Testis (tissue), 3 donors: ENCODE results near the gene GALP. TPM values are rescaled to one million over a fixed set of nuclear protein-coding genes. Genes with fewer than 3 reads are reported as not detected.
"Not testable (repeated sequence)": the region's sequence is repeated elsewhere in the genome, so short reads cannot be mapped to it uniquely, and the experiment has no call there.

Experiments used
- DNase-seq: peaks from one replicate; pipeline ENCODE4 v3.0.0-alpha.2; 2019
- H3K27ac ChIP-seq, 2 donors: fragments of 200-600 bp; sonication (generic); one replicate each; pipeline ENCODE4 v1.5.1; 2019
- H3K27me3 ChIP-seq: fragments of 200-600 bp; sonication (generic); one replicate; pipeline ENCODE4 v1.5.1; 2019
- H3K36me3 ChIP-seq: fragments of 200-600 bp; sonication (generic); one replicate; pipeline ENCODE4 v1.5.1; 2017; ENCODE audit warnings: low read depth; ENCODE audit errors: missing control alignments
- H3K4me1 ChIP-seq: fragments of 200-600 bp; sonication (generic); one replicate; pipeline ENCODE4 v1.5.1; 2019
- H3K4me3 ChIP-seq, 2 donors: fragments of 200-600 bp; sonication (generic); one replicate each; pipeline ENCODE4 v1.5.1; 2017 to 2019
- H3K9me3 ChIP-seq: fragments of 200-600 bp; sonication (generic); one replicate; pipeline ENCODE4 v1.5.1; 2017
- CTCF ChIP-seq, 3 experiments: fragments of 450-650 bp in 2 of 3; fragments of 200-600 bp in 1 of 3; sonication (generic) in 1 of 3; IDR thresholded peaks; one replicate each; pipeline ENCODE4 v1.5.1; 2016 to 2019; ENCODE audit warnings: antibody characterized with exemption in 3 of 3, mild to moderate bottlenecking in 2 of 3, moderate library complexity in 1 of 3
- POLR2A ChIP-seq: fragments of 450-650 bp; IDR thresholded peaks from one replicate; pipeline ENCODE4 v1.6.1; 2017; ENCODE audit warnings: antibody characterized with exemption, mild to moderate bottlenecking, moderate library complexity
- whole genome bisulfite sequencing, 2 donors: methylation state at CpG; one replicate each; pipeline ENCODE4 v1.1.5; 2018; 5-methylcytosine and 5-hydroxymethylcytosine counted together
- intact Hi-C: fragments of 100-400 bp; cut with DNase I; formaldehyde crosslinking; loops from one replicate; pipeline ENCODE4 v1.15.1; 2023; ENCODE audit warnings: low total_unique reads
- polyA plus RNA-seq: library from polyadenylated mRNA; stranded (reverse); fragments of 350-450 nt; fragmentation: Illumina TruSeq; extraction: RNeasy Lipid Tissue Mini Kit (QIAGEN cat#74804); gene quantifications from one replicate; pipeline ENCODE4 v1.2.3, GENCODE V29; 2014; ENCODE audit warnings: low read depth, low replicate concordance; ENCODE audit not compliant: insufficient read depth
- total RNA-seq, 2 donors: library from RNA; depleted of rRNA; stranded (reverse); fragments of >200 nt; gene quantifications; one replicate each; pipeline ENCODE4 v1.2.3, GENCODE V29; 2016

GALP gene
- total and polyA plus RNA-seq, 3 donors from 2014 or later = not detected

- TF ChIP-seq CTCF (IDR thresholded peaks at IDR 0.05) (no peak), POLR2A (no peak)
- Histone ChIP-seq H3K4me1 (no peaks in the 10 kb centered on the region), H3K9me3 (no peaks in the 10 kb centered on the region), H3K27me3 (no peaks in the 10 kb centered on the region), H3K36me3 (no peaks in the 10 kb centered on the region), H3K27ac (no peak overlapping the region), H3K4me3 (no peak overlapping the region)
- intact Hi-C loops = no loop called here
- WGBS, 2 donors = 49 to 54% methylated on average over 7 of the region's 7 CpGs
- DNase-seq = no peak
Measured at GRCh38 chr19:56167064-56167578, 8.7 kb upstream of the GALP start.

- Histone ChIP-seq H3K36me3 (no peaks in the 10 kb centered on the region), H3K27me3 (no peaks in the 10 kb centered on the region), H3K9me3 (no peaks in the 10 kb centered on the region), H3K4me1 (no peaks in the 10 kb centered on the region), H3K27ac (no peak overlapping the region), H3K4me3 (no peak overlapping the region)
- 57 to 73% methylated on average over 14 of the region's 14 CpGs for WGBS, 2 donors
- intact Hi-C loops = loop anchor here (5.0 kb wide), 1 partner anchor 83 kb away; no protein-coding TSS in a partner anchor
- no peak for TF ChIP-seq POLR2A
- TF ChIP-seq CTCF (IDR thresholded peaks at IDR 0.05) = no peak
- no peak for DNase-seq
Measured at GRCh38 chr19:56170261-56170660, 5.5 kb upstream of the GALP start.

GRCh38 chr19:56174086-56174485 lies 1.7 kb upstream of the GALP start:
- Histone ChIP-seq H3K4me1 (no peaks in the 10 kb centered on the region), H3K36me3 (no peaks in the 10 kb centered on the region), H3K4me3 (no peak overlapping the region), H3K9me3 (no peaks in the 10 kb centered on the region), H3K27me3 (no peaks in the 10 kb centered on the region), H3K27ac (no peak overlapping the region)
- intact Hi-C loops = loop anchor here (5.0 kb wide), 1 partner anchor 87 kb away; no protein-coding TSS in a partner anchor
- WGBS, 2 donors = 26 to 37% methylated on average over 9 of the region's 9 CpGs
- no peak for DNase-seq
- TF ChIP-seq POLR2A = no peak
- TF ChIP-seq CTCF (IDR thresholded peaks at IDR 0.05) = no peak

DNA sequence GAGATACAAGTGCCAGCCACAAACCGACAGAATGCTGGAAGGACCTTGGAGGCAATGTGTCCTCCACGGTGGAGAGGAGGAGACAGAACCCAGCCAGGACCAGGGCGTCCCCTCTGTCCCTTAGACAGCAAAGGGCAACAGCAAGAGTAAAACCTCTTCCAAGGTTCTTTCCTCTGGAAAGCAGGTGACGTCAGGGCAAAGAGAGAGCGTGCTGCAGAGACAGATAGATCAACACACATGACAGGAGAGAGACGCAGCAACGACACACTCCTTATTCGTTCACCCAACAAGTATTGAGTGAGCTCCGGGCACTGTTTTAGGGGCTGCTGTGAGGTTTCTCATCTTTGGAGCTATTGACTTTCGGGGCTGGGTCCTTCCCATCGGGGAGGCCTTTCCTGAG lies 1.3 kb upstream of the GALP start:
- DNase-seq = no peak
- intact Hi-C loops = loop anchor here (5.0 kb wide), 1 partner anchor 87 kb away; no protein-coding TSS in a partner anchor
- no peaks in the 10 kb centered on the region for H3K9me3 ChIP-seq
- no peak overlapping the region for H3K4me3 ChIP-seq
- TF ChIP-seq POLR2A = no peak
- no peak for TF ChIP-seq CTCF (IDR thresholded peaks at IDR 0.05)
- no peaks in the 10 kb centered on the region for H3K27me3 ChIP-seq
- 58 to 63% methylated on average over 11 of the region's 11 CpGs for WGBS, 2 donors
- no peaks in the 10 kb centered on the region for H3K4me1 ChIP-seq
- no peak overlapping the region for H3K27ac ChIP-seq
- H3K36me3 ChIP-seq = no peaks in the 10 kb centered on the region

DNA sequence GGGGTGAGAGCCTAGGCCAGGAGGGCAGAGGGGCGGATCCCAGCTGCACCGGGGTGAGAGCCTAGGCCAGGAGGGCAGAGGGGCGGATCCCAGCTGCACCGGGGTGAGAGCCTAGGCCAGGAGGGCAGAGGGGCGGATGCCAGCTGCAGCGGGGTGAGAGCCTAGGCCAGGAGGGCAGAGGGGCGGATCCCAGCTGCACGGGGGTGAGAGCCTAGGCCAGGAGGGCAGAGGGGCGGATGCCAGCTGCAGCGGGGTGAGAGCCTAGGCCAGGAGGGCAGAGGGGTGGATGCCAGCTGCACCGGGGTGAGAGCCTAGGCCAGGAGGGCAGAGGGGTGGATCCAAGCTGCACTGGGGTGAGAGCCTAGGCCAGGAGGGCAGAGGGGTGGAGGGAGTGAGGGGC lies 502 bp downstream of the GALP start:
- H3K4me3 ChIP-seq, intact Hi-C loops, DNase-seq, H3K36me3 ChIP-seq, H3K27me3 ChIP-seq, H3K4me1 ChIP-seq, H3K27ac ChIP-seq, H3K9me3 ChIP-seq: not testable (repeated sequence)
- 62% methylated on average over 11 of the region's 11 CpGs; no CpG with 5 or more reads in 1 of the 2 donors for WGBS, 2 donors
